Neural cell (in vitro differentiated cells): ENCODE results near the gene TIMM22. TPM values are rescaled to one million over a fixed set of nuclear protein-coding genes. Genes with fewer than 3 reads are reported as not detected.

Experiments
- H2AFZ ChIP-seq: fragments of 200-600, 300-800 bp; sonication (generic), shearing (Covaris generic); 2 replicates; pipeline ENCODE4 v1.6.0; 2014; ENCODE audit warnings: low read depth, mild to moderate bottlenecking, antibody characterized with exemption, low read length, moderate library complexity
- H3F3A ChIP-seq: fragments of 200-600 bp; shearing (Covaris generic); 2 replicates; pipeline ENCODE4 v1.6.1; 2016; ENCODE audit warnings: mild to moderate bottlenecking, moderate library complexity, mixed read lengths, antibody characterized with exemption, low read length; ENCODE audit not compliant: insufficient read depth, poor library complexity, severe bottlenecking
- H3K27ac ChIP-seq: fragments of 200-600, 300-800 bp; sonication (generic), shearing (Covaris generic); 2 replicates; pipeline ENCODE4 v1.5.1; 2014; ENCODE audit warnings: mild to moderate bottlenecking, low read length, moderate library complexity
- H3K27me3 ChIP-seq: fragments of 300-800, 200-600 bp; sonication (generic), shearing (Covaris generic); 2 replicates; pipeline ENCODE4 v1.6.0; 2014; ENCODE audit warnings: mild to moderate bottlenecking, low read depth, low read length, moderate library complexity; ENCODE audit not compliant: insufficient read depth
- H3K36me3 ChIP-seq: fragments of 300-800, 200-600 bp; sonication (generic), shearing (Covaris generic); 2 replicates; pipeline ENCODE4 v1.5.1; 2014; ENCODE audit warnings: mild to moderate bottlenecking, antibody characterized with exemption, low read length, moderate library complexity; ENCODE audit not compliant: insufficient read depth
- H3K4me2 ChIP-seq: fragments of 300-800, 200-600 bp; sonication (generic), shearing (Covaris generic); 2 replicates; pipeline ENCODE4 v1.6.0; 2014; ENCODE audit warnings: mild to moderate bottlenecking, low read length
- H3K4me3 ChIP-seq: fragments of 300-800, 200-600 bp; sonication (generic), shearing (Covaris generic); 2 replicates; pipeline ENCODE4 v1.5.1; 2014; ENCODE audit warnings: mild to moderate bottlenecking, low read length, moderate library complexity
- H3K79me2 ChIP-seq: fragments of 200-600 bp; shearing (Covaris generic); replicated peaks from 2 replicates; pipeline ENCODE4 v1.6.0; 2014; ENCODE audit warnings: mild to moderate bottlenecking, low read length, moderate library complexity; ENCODE audit not compliant: insufficient read depth
- H3K9ac ChIP-seq: fragments of 300-800, 200-600 bp; sonication (generic), shearing (Covaris generic); 2 replicates; pipeline ENCODE4 v1.6.1; 2016; ENCODE audit warnings: mild to moderate bottlenecking, low read length, mixed read lengths
- H3K9me2 ChIP-seq: fragments of 200-600 bp; shearing (Covaris generic); 2 replicates; pipeline ENCODE4 v1.6.1; 2016; ENCODE audit warnings: mild to moderate bottlenecking, low read length, mixed read lengths; ENCODE audit not compliant: insufficient read depth
- H3K9me3 ChIP-seq: fragments of 200-600, 300-800 bp; sonication (generic), shearing (Covaris generic); 2 replicates; pipeline ENCODE4 v1.6.1; 2016; ENCODE audit warnings: mild to moderate bottlenecking, mixed run types, low read length, moderate library complexity, mixed read lengths
- H4K20me1 ChIP-seq: fragments of 200-600 bp; shearing (Covaris generic); 2 replicates; pipeline ENCODE4 v1.6.1; 2016; ENCODE audit warnings: mild to moderate bottlenecking, mixed run types; ENCODE audit not compliant: insufficient read depth
- EP300 ChIP-seq: fragments of 450-650 bp; conservative IDR thresholded peaks from 2 replicates; pipeline ENCODE4 v1.6.1; 2014; ENCODE audit warnings: antibody characterized with exemption, mild to moderate bottlenecking, moderate library complexity; ENCODE audit not compliant: poor library complexity, severe bottlenecking
- EZH2 ChIP-seq: fragments of 200-600, 300-800 bp; shearing (Covaris generic), sonication (generic); IDR thresholded peaks from 2 replicates; pipeline ENCODE4 v1.6.1; 2014; ENCODE audit warnings: antibody characterized with exemption, low read length, borderline replicate concordance, mild to moderate bottlenecking; ENCODE audit not compliant: insufficient read depth, poor library complexity, severe bottlenecking
- MXI1 ChIP-seq: fragments of 450-650 bp; conservative IDR thresholded peaks from 2 replicates; pipeline ENCODE4 v1.6.1; 2014; ENCODE audit warnings: antibody characterized with exemption, mild to moderate bottlenecking; ENCODE audit not compliant: poor library complexity, severe bottlenecking
- POLR2AphosphoS5 ChIP-seq: IDR thresholded peaks from 2 replicates; pipeline ENCODE4 v1.6.1; 2012
- RAD21 ChIP-seq: fragments of 450-650 bp; conservative IDR thresholded peaks from 2 replicates; pipeline ENCODE4 v1.6.1; 2014; ENCODE audit warnings: antibody characterized with exemption, mild to moderate bottlenecking, moderate library complexity
- SMC3 ChIP-seq: fragments of 450-650 bp; conservative IDR thresholded peaks from 2 replicates; pipeline ENCODE4 v1.6.1; 2014; ENCODE audit warnings: antibody characterized with exemption, mild to moderate bottlenecking, moderate library complexity; ENCODE audit not compliant: poor library complexity
- TAF1 ChIP-seq: IDR thresholded peaks from 2 replicates; pipeline ENCODE4 v1.6.1; 2012; ENCODE audit warnings: low read depth
- polyA plus RNA-seq: library from polyadenylated mRNA; depleted of rRNA; stranded (reverse); fragments of >200 nt; gene quantifications from 2 replicates; pipeline ENCODE4 v1.2.3, GENCODE V29; 2014
- TF ChIP-seq, protein P1 (sequence below): IDR thresholded peaks from 2 replicates; pipeline ENCODE4 v1.6.1; 2012; ENCODE audit warnings: borderline replicate concordance
- TF ChIP-seq, protein P2 (sequence below): fragments of 450-650 bp; IDR thresholded peaks from 2 replicates; pipeline ENCODE4 v1.5.1; 2014; ENCODE audit warnings: antibody characterized with exemption, mild to moderate bottlenecking, moderate library complexity; ENCODE audit not compliant: poor library complexity, severe bottlenecking

Gene TIMM22
- polyA plus RNA-seq, 1 donor from 2014 or later: 16.7 TPM

DNA sequence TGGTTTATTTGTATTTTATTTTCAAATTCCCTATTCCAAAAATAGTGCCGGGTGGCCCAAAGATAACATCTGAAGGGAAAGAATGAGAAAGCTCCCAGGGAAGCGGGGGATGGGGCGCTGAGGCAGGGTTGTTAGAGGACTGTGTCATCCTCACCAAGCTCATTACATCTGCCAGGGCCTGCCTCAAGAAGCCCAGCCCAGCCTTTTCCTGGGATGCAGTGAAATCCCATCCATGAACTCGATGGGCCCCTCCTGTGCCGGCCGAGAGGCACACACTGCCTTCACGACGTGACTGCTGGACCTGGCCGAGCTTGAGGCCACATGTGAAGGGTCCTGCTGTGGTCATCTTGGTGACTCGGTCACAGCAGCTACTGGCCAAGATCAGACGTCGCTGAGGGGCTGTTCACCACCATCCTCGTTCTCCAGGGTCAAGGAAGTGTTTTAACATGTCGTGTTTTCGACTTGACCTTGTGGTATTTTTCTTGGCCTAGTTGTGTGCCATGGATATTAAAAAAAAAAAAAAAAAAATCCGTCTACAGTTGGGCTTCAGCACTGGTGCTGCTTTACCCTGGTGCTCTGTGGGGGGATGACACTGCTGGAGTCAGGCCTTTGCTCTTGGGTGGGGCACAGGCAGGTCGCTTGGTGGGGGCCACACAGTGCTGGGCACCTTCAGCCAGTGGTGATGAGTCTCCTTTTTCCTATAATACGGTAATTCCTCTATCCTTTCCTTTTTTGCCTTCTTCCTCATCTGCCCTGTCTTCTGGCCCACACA lies 4.9 kb downstream of the TIMM22 start:
- H3K4me2 ChIP-seq: no peak overlapping the region
- no peak overlapping the region for H3K27ac ChIP-seq
- H3K9me3 ChIP-seq: no peaks in the 10 kb centered on the region
- peaks cover 13% of the 10 kb centered on the region for H3K79me2 ChIP-seq
- H4K20me1 ChIP-seq: no peaks in the 10 kb centered on the region
- no peak overlapping the region for H3K4me3 ChIP-seq
- no peaks in the 10 kb centered on the region for H3K27me3 ChIP-seq
- no peak overlapping the region for H3K9ac ChIP-seq
- no peak overlapping the region for H2AFZ ChIP-seq
- no peaks in the 10 kb centered on the region for H3K9me2 ChIP-seq
- no peaks in the 10 kb centered on the region for H3F3A ChIP-seq
- no peaks in the 10 kb centered on the region for H3K36me3 ChIP-seq
- TF ChIP-seq EZH2 (no peak), EP300 (no peak), MXI1 (no peak)

DNA sequence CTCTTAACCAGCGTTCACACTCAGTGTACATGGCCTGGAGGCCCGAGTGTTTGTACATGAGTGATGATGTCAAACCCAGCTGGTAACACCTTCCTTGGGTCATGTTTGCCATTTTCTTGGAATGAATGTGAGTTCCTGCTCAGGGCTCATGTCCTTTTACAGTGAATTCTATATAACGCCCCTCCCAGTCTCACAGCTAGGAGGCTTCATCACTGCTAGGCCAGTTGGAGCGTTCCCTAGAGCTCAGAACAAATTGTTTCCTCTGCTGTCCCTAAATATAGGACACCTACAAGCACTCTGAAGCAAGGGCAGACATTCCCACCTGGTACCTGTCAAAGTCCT lies 5.5 kb downstream of the TIMM22 start:
- H3K9me3 ChIP-seq: no peaks in the 10 kb centered on the region
- no peaks in the 10 kb centered on the region for H4K20me1 ChIP-seq
- no peak for TF ChIP-seq POLR2AphosphoS5
- TF ChIP-seq RAD21: no peak
- TF ChIP-seq EZH2: no peak
- H3K27ac ChIP-seq: no peak overlapping the region
- H3K27me3 ChIP-seq: no peaks in the 10 kb centered on the region
- no peaks in the 10 kb centered on the region for H3F3A ChIP-seq
- peaks cover 9% of the 10 kb centered on the region for H3K79me2 ChIP-seq
- no peak overlapping the region for H3K4me2 ChIP-seq
- no peak overlapping the region for H2AFZ ChIP-seq
- no peaks in the 10 kb centered on the region for H3K36me3 ChIP-seq
- H3K9ac ChIP-seq: no peak overlapping the region
- no peak overlapping the region for H3K4me3 ChIP-seq
- no peaks in the 10 kb centered on the region for H3K9me2 ChIP-seq

DNA sequence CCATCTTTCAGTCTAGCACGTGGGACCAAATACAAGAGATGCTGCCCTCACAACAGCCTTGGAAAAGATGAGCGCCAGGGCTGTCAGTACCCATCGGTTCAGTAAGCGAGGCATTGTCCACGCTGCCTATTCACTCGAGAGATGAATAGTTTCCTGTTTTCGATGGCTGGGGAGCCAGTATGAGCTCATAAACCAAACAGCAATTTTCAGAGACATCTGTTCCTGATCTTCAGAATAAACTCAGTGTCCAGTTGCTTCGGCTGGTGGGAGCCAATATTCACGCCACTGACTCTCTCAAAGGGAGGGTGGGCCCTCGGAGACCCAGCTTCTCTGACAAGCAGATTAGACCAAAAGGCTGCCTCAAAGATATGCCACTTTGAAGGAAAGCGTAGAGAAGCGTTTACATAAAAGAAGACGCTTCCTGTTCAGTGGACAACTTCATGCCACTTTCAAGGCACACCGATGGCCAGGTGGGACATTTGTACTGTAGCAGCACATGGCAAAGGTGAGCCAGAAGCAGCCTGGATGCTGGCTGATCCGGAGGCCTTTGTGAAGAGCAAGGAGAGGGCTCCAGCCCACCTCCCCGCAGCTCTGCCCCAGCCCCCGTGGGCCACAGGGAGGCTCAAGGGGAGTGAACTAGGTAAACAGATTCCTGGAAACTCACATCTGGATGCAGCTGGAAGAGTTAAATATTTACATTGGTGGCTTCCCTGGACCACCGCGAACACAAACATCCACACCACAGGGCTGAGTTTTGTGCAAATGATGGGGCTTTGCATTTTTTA lies 6.0 kb downstream of the TIMM22 start:
- Histone ChIP-seq H4K20me1 (no peaks in the 10 kb centered on the region), H3K79me2 (peaks cover 3% of the 10 kb centered on the region), H3F3A (no peaks in the 10 kb centered on the region), H2AFZ (no peak overlapping the region), H3K9me2 (no peaks in the 10 kb centered on the region), H3K27me3 (no peaks in the 10 kb centered on the region), H3K9ac (no peak overlapping the region), H3K27ac (no peak overlapping the region), H3K36me3 (no peaks in the 10 kb centered on the region), H3K9me3 (no peaks in the 10 kb centered on the region), H3K4me3 (no peak overlapping the region), H3K4me2 (no peak overlapping the region)
- TF ChIP-seq POLR2AphosphoS5: no peak
- TF ChIP-seq, protein P1, sequence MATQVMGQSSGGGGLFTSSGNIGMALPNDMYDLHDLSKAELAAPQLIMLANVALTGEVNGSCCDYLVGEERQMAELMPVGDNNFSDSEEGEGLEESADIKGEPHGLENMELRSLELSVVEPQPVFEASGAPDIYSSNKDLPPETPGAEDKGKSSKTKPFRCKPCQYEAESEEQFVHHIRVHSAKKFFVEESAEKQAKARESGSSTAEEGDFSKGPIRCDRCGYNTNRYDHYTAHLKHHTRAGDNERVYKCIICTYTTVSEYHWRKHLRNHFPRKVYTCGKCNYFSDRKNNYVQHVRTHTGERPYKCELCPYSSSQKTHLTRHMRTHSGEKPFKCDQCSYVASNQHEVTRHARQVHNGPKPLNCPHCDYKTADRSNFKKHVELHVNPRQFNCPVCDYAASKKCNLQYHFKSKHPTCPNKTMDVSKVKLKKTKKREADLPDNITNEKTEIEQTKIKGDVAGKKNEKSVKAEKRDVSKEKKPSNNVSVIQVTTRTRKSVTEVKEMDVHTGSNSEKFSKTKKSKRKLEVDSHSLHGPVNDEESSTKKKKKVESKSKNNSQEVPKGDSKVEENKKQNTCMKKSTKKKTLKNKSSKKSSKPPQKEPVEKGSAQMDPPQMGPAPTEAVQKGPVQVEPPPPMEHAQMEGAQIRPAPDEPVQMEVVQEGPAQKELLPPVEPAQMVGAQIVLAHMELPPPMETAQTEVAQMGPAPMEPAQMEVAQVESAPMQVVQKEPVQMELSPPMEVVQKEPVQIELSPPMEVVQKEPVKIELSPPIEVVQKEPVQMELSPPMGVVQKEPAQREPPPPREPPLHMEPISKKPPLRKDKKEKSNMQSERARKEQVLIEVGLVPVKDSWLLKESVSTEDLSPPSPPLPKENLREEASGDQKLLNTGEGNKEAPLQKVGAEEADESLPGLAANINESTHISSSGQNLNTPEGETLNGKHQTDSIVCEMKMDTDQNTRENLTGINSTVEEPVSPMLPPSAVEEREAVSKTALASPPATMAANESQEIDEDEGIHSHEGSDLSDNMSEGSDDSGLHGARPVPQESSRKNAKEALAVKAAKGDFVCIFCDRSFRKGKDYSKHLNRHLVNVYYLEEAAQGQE: no peak
- no peak for TF ChIP-seq MXI1
- TF ChIP-seq TAF1: no peak
- TF ChIP-seq SMC3: no peak
- no peak for TF ChIP-seq RAD21
- TF ChIP-seq EP300: no peak
- TF ChIP-seq, protein P2, sequence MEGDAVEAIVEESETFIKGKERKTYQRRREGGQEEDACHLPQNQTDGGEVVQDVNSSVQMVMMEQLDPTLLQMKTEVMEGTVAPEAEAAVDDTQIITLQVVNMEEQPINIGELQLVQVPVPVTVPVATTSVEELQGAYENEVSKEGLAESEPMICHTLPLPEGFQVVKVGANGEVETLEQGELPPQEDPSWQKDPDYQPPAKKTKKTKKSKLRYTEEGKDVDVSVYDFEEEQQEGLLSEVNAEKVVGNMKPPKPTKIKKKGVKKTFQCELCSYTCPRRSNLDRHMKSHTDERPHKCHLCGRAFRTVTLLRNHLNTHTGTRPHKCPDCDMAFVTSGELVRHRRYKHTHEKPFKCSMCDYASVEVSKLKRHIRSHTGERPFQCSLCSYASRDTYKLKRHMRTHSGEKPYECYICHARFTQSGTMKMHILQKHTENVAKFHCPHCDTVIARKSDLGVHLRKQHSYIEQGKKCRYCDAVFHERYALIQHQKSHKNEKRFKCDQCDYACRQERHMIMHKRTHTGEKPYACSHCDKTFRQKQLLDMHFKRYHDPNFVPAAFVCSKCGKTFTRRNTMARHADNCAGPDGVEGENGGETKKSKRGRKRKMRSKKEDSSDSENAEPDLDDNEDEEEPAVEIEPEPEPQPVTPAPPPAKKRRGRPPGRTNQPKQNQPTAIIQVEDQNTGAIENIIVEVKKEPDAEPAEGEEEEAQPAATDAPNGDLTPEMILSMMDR: no peak
- TF ChIP-seq EZH2: no peak
